K562 (cell line): ENCODE data around the gene YBX1.

Source experiments
- CTCF ChIP-seq, 3 experiments: IDR thresholded peaks in 2 of 3; conservative IDR thresholded peaks in 1 of 3; 2 replicates each; pipeline ENCODE4 v1.5.1; 2011 to 2012; ENCODE audit warnings: low read length in 3 of 3, mild to moderate bottlenecking in 3 of 3, control low read depth in 2 of 3, improper control_type of control experiment in 1 of 3, inconsistent platforms in 1 of 3, low read depth in 1 of 3, mixed read lengths in 1 of 3, moderate library complexity in 1 of 3; ENCODE audit not compliant: insufficient read depth in 2 of 3
- PRPF4 ChIP-seq: fragments of 200-400 bp; formaldehyde crosslinking; IDR thresholded peaks from one replicate; pipeline ENCODE4 v1.6.1; 2017; ENCODE audit warnings: low read length, low read depth, mild to moderate bottlenecking; ENCODE audit not compliant: insufficient read depth, poor library complexity, severe bottlenecking
- SETDB1 ChIP-seq: IDR thresholded peaks from one replicate; pipeline ENCODE4 v1.6.1; 2012; ENCODE audit warnings: low read length, control low read depth, inconsistent platforms
- SMARCE1 ChIP-seq: fragments of 450-650 bp; IDR thresholded peaks from 2 replicates; pipeline ENCODE4 v1.7.1; 2016; ENCODE audit warnings: mild to moderate bottlenecking

GRCh38 chr1:42737257-42737656 lies 55.0 kb downstream of the YBX1 start:
- TF ChIP-seq PRPF4 (no peak), SETDB1 (no peak), SMARCE1 (no peak), CTCF (IDR thresholded peaks at IDR 0.05 in 2 of 3, conservative IDR thresholded peaks at IDR 0.05 in 1 of 3; ENCODE audit: insufficient read depth in 2 of 3, low read depth in 1 of 3, low read length in 3 of 3) (peak in 1 of 3 experiments; percentile 16; a peak in 2 of 6 replicates)
